PC-9 (cell line): ENCODE measurements around the gene RGS11.
"Not testable (repeated sequence)": the region's sequence is repeated elsewhere in the genome, so short reads cannot be mapped to it uniquely, and the experiment has no call there.

Experiments used
- CTCF ChIP-seq: fragments of 200-600 bp; sonication (generic); conservative IDR thresholded peaks from 2 replicates; pipeline ENCODE4 v1.6.1; 2017; ENCODE audit warnings: mixed run types, antibody characterized with exemption, mild to moderate bottlenecking, moderate library complexity
- EZH2 ChIP-seq: fragments of 200-600 bp; sonication (generic); IDR thresholded peaks from 2 replicates; pipeline ENCODE4 v1.8.0; 2017; ENCODE audit warnings: antibody characterized with exemption, low read depth

- not testable (repeated sequence) for TF ChIP-seq CTCF, EZH2
These were observed 45.4 kb downstream of the RGS11 start for GRCh38 chr16:230351-230750.
